ENCODE measurements around the gene ERP44.
A peak's percentile ranks its signal among the peaks of the same experiment; 100 is the strongest.
"Not testable (repeated sequence)": the region's sequence is repeated elsewhere in the genome, so short reads cannot be mapped to it uniquely, and the experiment has no call there.

ERP44 gene

GRCh38 chr9:100098887-100099721 is at the start of gene ERP44, which contains the start of gene INVS:
TSS of gene ERP44 (minus strand) at chr9:100099000. CDS start at chr9:100098840, 160 bp downstream.
TSS of gene INVS (plus strand) at chr9:100099243. CDS start at chr9:100104522, 5,279 bp downstream.
- peak; percentile 80 for TF ChIP-seq POLR2A (IDR thresholded peaks at IDR 0.05; ENCODE audit: low read depth, low read length)
- peak; percentile 98 for FAIRE-seq
- peak; percentile 84 for DNase-seq (ENCODE audit: insufficient read length, low spot score)

GRCh38 chr9:100145976-100146375 is 47.2 kb upstream of the ERP44 start:
- not testable (repeated sequence) for FAIRE-seq; DNase-seq (ENCODE audit: insufficient read length, low spot score)

GRCh38 chr9:100145167-100145934 is 46.6 kb upstream of the ERP44 start:
- FAIRE-seq; DNase-seq (ENCODE audit: insufficient read length, low spot score): not testable (repeated sequence)

GRCh38 chr9:100141862-100142261 is 43.1 kb upstream of the ERP44 start:
- not testable (repeated sequence) for DNase-seq (ENCODE audit: insufficient read length, low spot score); FAIRE-seq

GRCh38 chr9:100140303-100140702 is 41.5 kb upstream of the ERP44 start:
- DNase-seq (ENCODE audit: insufficient read length, low spot score); FAIRE-seq: not testable (repeated sequence)

- DNase-seq (ENCODE audit: insufficient read length, low spot score), result not testable (repeated sequence)
- peak; percentile 74 for FAIRE-seq
These were observed 38.0 kb upstream of the ERP44 start for GRCh38 chr9:100136799-100137198.

- DNase-seq (ENCODE audit: insufficient read length, low spot score) (no peak), FAIRE-seq (peak; percentile 82)
- TF ChIP-seq POLR2A (IDR thresholded peaks at IDR 0.05; ENCODE audit: low read depth, low read length), result no peak
These were observed 35.9 kb upstream of the ERP44 start for GRCh38 chr9:100134731-100135130.

GRCh38 chr9:100131875-100132430 is 33.2 kb upstream of the ERP44 start:
- no peak for DNase-seq (ENCODE audit: insufficient read length, low spot score)
- TF ChIP-seq POLR2A (IDR thresholded peaks at IDR 0.05; ENCODE audit: low read depth, low read length), result no peak
- FAIRE-seq, result peak; percentile 67

- FAIRE-seq, result peak; percentile 57
- TF ChIP-seq POLR2A (IDR thresholded peaks at IDR 0.05; ENCODE audit: low read depth, low read length), result no peak
- no peak for DNase-seq (ENCODE audit: insufficient read length, low spot score)
These were observed 32.4 kb upstream of the ERP44 start for GRCh38 chr9:100131216-100131615.

- FAIRE-seq, result no peak
- no peak for DNase-seq (ENCODE audit: insufficient read length, low spot score)
- no peak for TF ChIP-seq POLR2A (IDR thresholded peaks at IDR 0.05; ENCODE audit: low read depth, low read length)
These were observed 31.0 kb upstream of the ERP44 start for GRCh38 chr9:100129772-100130171.

GRCh38 chr9:100126423-100126822 is 27.6 kb upstream of the ERP44 start:
- FAIRE-seq (no peak), DNase-seq (ENCODE audit: insufficient read length, low spot score) (no peak)
- no peak for TF ChIP-seq POLR2A (IDR thresholded peaks at IDR 0.05; ENCODE audit: low read depth, low read length)

- DNase-seq (ENCODE audit: insufficient read length, low spot score) (no peak), FAIRE-seq (peak; percentile 83)
- TF ChIP-seq POLR2A (IDR thresholded peaks at IDR 0.05; ENCODE audit: low read depth, low read length), result no peak
These were observed 27.1 kb upstream of the ERP44 start for GRCh38 chr9:100125910-100126309.

GRCh38 chr9:100125236-100125635 is 26.4 kb upstream of the ERP44 start:
- FAIRE-seq (peak; percentile 15), DNase-seq (ENCODE audit: insufficient read length, low spot score) (no peak)
- no peak for TF ChIP-seq POLR2A (IDR thresholded peaks at IDR 0.05; ENCODE audit: low read depth, low read length)

- FAIRE-seq, result no peak
- no peak for TF ChIP-seq POLR2A (IDR thresholded peaks at IDR 0.05; ENCODE audit: low read depth, low read length)
- no peak for DNase-seq (ENCODE audit: insufficient read length, low spot score)
These were observed 21.5 kb upstream of the ERP44 start for GRCh38 chr9:100120286-100120685.

Measured in H54 (cell line).